Psoas muscle (tissue), 8 donors: ENCODE measurements around the gene RINL. TPM values are rescaled to one million over a fixed set of nuclear protein-coding genes. Genes with fewer than 3 reads are reported as not detected.

Source experiments
- ATAC-seq, 4 donors: fragments of 200-7000 bp; cut with Tn5 transposase; one replicate each; pipeline ENCODE4 v1.9.1; 2020; ENCODE audit warnings: moderate library complexity in 3 of 4, mild to moderate bottlenecking in 2 of 4
- DNase-seq, 2 donors: peaks; one replicate each; pipeline ENCODE4 v3.0.0-alpha.2; 2020
- H3K27ac ChIP-seq: fragments of 200-600 bp; one replicate; pipeline ENCODE4 v1.8.0; 2022
- H3K27me3 ChIP-seq, 3 donors: fragments of 200-600 bp in 1 of 3; one replicate each; pipeline versions ENCODE4 v1.6.1 to v1.8.0; 2013 to 2022; ENCODE audit warnings: low read length in 2 of 3, mild to moderate bottlenecking in 2 of 3, moderate library complexity in 1 of 3; ENCODE audit not compliant: insufficient read depth in 3 of 3
- H3K36me3 ChIP-seq, 2 donors: fragments of 200-600 bp in 1 of 2; one replicate each; pipeline versions ENCODE4 v1.6.1 to v1.8.0; 2013 to 2022; ENCODE audit warnings: low read depth in 1 of 2, mild to moderate bottlenecking in 1 of 2, moderate library complexity in 1 of 2; ENCODE audit not compliant: insufficient read depth in 1 of 2
- H3K4me1 ChIP-seq: fragments of 200-600 bp; one replicate; pipeline ENCODE4 v1.8.0; 2022
- H3K4me3 ChIP-seq: fragments of 200-600 bp; one replicate; pipeline ENCODE4 v1.8.0; 2022; ENCODE audit warnings: mild to moderate bottlenecking
- H3K9me3 ChIP-seq: fragments of 200-600 bp; one replicate; pipeline ENCODE4 v1.8.0; 2022
- WGBS, 3 donors: extraction: QIAGEN DNeasy Blood & Tissue Kit; methylation state at CpG; one replicate each; pipeline versions ENCODE4 v1.1.6 to v1.1.7; 2013; 5-methylcytosine and 5-hydroxymethylcytosine counted together
- intact Hi-C, 2 donors: fragments of 100-400 bp; cut with DNase I; formaldehyde crosslinking; loops; one replicate each; pipeline versions ENCODE4 v1.11.0 to v1.14.2; 2022
- polyA plus RNA-seq, 3 donors: library from polyadenylated mRNA; stranded (reverse); fragments of 200-250 nt; gene quantifications; one replicate each; pipeline ENCODE4 v1.2.3, GENCODE V29; 2013
- total RNA-seq, 4 donors: library from RNA; stranded (reverse); fragmentation: NEBNext Ultra II Directional in 2 of 4; extraction: Animal tissue kit (Norgen Biotek cat#: 25700) in 2 of 4; gene quantifications; one replicate each; pipeline versions ENCODE4 v1.2.1 to v1.2.4, GENCODE V29; 2021 to 2023
- TF ChIP-seq, protein P1 (sequence below): fragments of 200-600 bp; IDR thresholded peaks from one replicate; pipeline ENCODE4 v1.8.0; 2022; ENCODE audit warnings: antibody characterized with exemption
- donor health status: healthy with polysubstance abuse.
- donor health status: DM: no; HTN: no; CAD: no; lungs with moderate emphysema.
- donor health status: Bipolar disorder and iron deficiency.
- donor health status: healthy.
- donor health status: DM: yes; HTN: yes; CAD: no.
- donor health status: DM: no; HTN: no; CAD: no.
- donor health status: DM: no; HTN: no; CAD: no.
- donor health status: DM: yes; HTN: yes; CAD: no.

Gene RINL
- total and polyA plus RNA-seq, 7 donors = 1.5 to 4.8 (median 2.2) TPM

- intact Hi-C loops = loop anchor here in 1 of 2 donors (5.0 kb wide), 1 partner anchor 39 kb away; no protein-coding TSS in a partner anchor
- TF ChIP-seq, protein P1, sequence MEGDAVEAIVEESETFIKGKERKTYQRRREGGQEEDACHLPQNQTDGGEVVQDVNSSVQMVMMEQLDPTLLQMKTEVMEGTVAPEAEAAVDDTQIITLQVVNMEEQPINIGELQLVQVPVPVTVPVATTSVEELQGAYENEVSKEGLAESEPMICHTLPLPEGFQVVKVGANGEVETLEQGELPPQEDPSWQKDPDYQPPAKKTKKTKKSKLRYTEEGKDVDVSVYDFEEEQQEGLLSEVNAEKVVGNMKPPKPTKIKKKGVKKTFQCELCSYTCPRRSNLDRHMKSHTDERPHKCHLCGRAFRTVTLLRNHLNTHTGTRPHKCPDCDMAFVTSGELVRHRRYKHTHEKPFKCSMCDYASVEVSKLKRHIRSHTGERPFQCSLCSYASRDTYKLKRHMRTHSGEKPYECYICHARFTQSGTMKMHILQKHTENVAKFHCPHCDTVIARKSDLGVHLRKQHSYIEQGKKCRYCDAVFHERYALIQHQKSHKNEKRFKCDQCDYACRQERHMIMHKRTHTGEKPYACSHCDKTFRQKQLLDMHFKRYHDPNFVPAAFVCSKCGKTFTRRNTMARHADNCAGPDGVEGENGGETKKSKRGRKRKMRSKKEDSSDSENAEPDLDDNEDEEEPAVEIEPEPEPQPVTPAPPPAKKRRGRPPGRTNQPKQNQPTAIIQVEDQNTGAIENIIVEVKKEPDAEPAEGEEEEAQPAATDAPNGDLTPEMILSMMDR = no peak
- ATAC-seq (no peak), DNase-seq (no peak)
- H3K27ac ChIP-seq = peak overlapping the region; percentile 98
- 86 to 91% (median 89%) methylated on average over 17 of the region's 17 CpGs for WGBS, 3 donors
- no peaks in the 10 kb centered on the region for H3K27me3 ChIP-seq
- H3K4me3 ChIP-seq = peak overlapping the region; percentile 92
- H3K9me3 ChIP-seq = no peaks in the 10 kb centered on the region
- H3K36me3 ChIP-seq = peaks cover 0 to 4% of the 10 kb centered on the region in 2 donors
- H3K4me1 ChIP-seq = peaks cover 15% of the 10 kb centered on the region
Measured at GRCh38 chr19:38853214-38853613, 24.9 kb downstream of the RINL start.

- peak overlapping the region; percentile 98 for H3K27ac ChIP-seq
- peaks cover 0 to 12% of the 10 kb centered on the region in 2 donors for H3K36me3 ChIP-seq
- DNase-seq = peak; percentile 56 to 84
- intact Hi-C loops = loop anchor here in 1 of 2 donors (5.0 kb wide), 1 partner anchor 40 kb away; no protein-coding TSS in a partner anchor
- peaks cover 22% of the 10 kb centered on the region for H3K4me1 ChIP-seq
- TF ChIP-seq, protein P1 = no peak
- peak overlapping the region; percentile 92 for H3K4me3 ChIP-seq
- H3K9me3 ChIP-seq = no peaks in the 10 kb centered on the region
- ATAC-seq = no peak
- H3K27me3 ChIP-seq = no peaks in the 10 kb centered on the region
- WGBS, 3 donors = 1% methylated on average over 44 to 52 of the region's 52 CpGs
Measured at GRCh38 chr19:38852231-38853044, 25.6 kb downstream of the RINL start.

DNA sequence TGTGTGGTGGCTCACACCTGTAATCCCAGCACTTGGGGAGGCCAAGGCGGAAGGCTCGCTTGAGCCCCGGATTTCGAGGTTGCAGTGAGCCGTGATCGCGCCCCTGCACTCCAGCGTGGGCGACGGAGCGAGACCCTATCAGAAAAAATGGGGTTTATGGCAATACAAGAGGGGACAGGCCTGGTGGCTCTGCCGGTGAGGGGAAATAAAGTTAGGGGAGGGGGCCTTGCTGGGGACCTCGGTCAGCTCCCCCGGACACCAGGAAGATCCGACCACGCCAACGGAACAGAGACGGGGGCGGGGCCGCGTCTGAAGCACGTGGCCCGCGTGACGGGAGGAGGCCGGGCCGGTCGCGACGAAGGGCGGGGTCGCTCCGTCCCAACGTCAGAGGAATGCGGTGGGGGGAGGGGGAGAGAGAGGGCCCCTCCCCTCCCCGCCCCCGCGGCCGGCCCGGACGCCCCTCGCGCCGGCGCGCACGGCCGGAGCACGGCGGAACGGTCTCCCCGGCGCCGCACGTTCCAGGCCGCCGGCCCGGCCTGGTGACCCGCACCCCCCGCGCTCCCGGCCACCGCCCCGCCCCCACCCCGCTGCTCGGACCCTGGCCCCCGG is 26.3 kb downstream of the RINL start:
- peak; percentile 59 to 70 (median 62) for ATAC-seq
- 0 to 2% (median 1%) methylated on average over 21 to 67 of the region's 67 CpGs for WGBS, 3 donors
- no peaks in the 10 kb centered on the region for H3K9me3 ChIP-seq
- peaks cover 4 to 19% of the 10 kb centered on the region in 2 donors for H3K36me3 ChIP-seq
- H3K27ac ChIP-seq = peak overlapping the region; percentile 98
- TF ChIP-seq, protein P1 = no peak
- intact Hi-C loops = loop anchor here in 1 of 2 donors (5.0 kb wide), 1 partner anchor 41 kb away; no protein-coding TSS in a partner anchor
- peak overlapping the region; percentile 92 for H3K4me3 ChIP-seq
- peak; percentile 96 to 97 for DNase-seq
- H3K4me1 ChIP-seq = peaks cover 30% of the 10 kb centered on the region
- no peaks in the 10 kb centered on the region for H3K27me3 ChIP-seq

DNA sequence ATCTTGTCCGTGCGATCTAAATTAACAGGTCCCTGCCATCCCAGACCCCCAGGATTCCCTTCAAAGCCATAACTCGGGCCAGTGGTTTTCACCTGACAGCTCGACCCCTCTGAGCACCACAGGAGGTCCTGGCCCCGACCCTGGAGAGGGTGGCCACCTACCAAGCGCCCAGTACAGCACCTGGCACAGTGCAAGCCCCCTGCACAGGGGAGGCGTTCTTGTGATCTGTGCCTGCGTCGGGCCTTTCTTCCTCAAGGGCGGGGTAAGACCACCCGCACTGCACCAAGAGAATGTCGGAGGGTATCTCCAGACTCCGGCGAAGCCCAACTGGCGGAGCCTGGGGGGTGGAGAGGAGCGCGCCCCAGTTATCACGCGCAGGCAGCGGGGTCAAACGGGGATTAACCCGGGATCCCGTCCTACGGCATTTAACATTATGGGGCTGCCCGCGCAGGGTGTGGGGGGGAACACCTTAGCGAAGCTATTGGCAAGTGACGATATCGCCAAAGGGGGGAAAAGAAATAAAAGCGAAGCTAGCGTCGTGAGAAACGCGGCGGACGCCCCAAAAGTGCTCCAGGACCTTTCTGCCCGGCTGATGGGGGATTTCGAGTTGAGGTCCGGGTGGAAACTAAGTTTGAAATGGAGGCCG is 27.0 kb downstream of the RINL start:
- DNase-seq (peak in 1 of 2 donors; percentile 74), ATAC-seq (no peak)
- WGBS, 3 donors = 2 to 4% (median 2%) methylated on average over 40 of the region's 40 CpGs
- Histone ChIP-seq H3K36me3 (peaks cover 5 to 25% of the 10 kb centered on the region in 2 donors), H3K4me3 (peak overlapping the region; percentile 92), H3K27me3 (no peaks in the 10 kb centered on the region), H3K4me1 (peaks cover 35% of the 10 kb centered on the region), H3K9me3 (no peaks in the 10 kb centered on the region), H3K27ac (peak overlapping the region; percentile 98)
- TF ChIP-seq, protein P1 = no peak
- intact Hi-C loops = loop anchor here in 1 of 2 donors (5.0 kb wide), 1 partner anchor 41 kb away; no protein-coding TSS in a partner anchor
